Smooth muscle cell (in vitro differentiated cells): ENCODE data around the gene ASCL4. TPM values are rescaled to one million over a fixed set of nuclear protein-coding genes. Genes with fewer than 3 reads are reported as not detected.

Experiments used
- DNase-seq: peaks from one replicate; lab custom pipeline; 2025; ENCODE audit not compliant: unreplicated experiment; lab: John Stamatoyannopoulos, UW
- H2AFZ ChIP-seq: fragments of 200-600 bp; sonication (generic); 2 replicates; pipeline ENCODE4 v1.6.0; 2016; ENCODE audit warnings: antibody characterized with exemption, low read depth, mild to moderate bottlenecking
- H3F3A ChIP-seq: fragments of 200-600 bp; sonication (generic); 2 replicates; pipeline ENCODE4 v1.6.0; 2017; ENCODE audit warnings: antibody characterized with exemption, low read depth
- H3K27ac ChIP-seq: fragments of 200-600 bp; sonication (generic); 2 replicates; pipeline ENCODE4 v1.5.1; 2016; ENCODE audit warnings: low read depth, mild to moderate bottlenecking
- H3K27me3 ChIP-seq: fragments of 200-600 bp; sonication (generic); 2 replicates; pipeline ENCODE4 v1.6.1; 2016; ENCODE audit warnings: low read depth, mild to moderate bottlenecking
- H3K36me3 ChIP-seq: fragments of 200-600 bp; sonication (generic); 2 replicates; pipeline ENCODE4 v1.5.1; 2016; ENCODE audit warnings: low read depth
- H3K4me1 ChIP-seq: fragments of 200-600 bp; sonication (generic); 2 replicates; pipeline ENCODE4 v1.5.1; 2016; ENCODE audit warnings: low read depth
- H3K4me2 ChIP-seq: fragments of 200-600 bp; sonication (generic); 2 replicates; pipeline ENCODE4 v1.6.0; 2016; ENCODE audit warnings: mild to moderate bottlenecking
- H3K4me3 ChIP-seq: fragments of 200-600 bp; sonication (generic); 2 replicates; pipeline ENCODE4 v1.5.1; 2016; ENCODE audit warnings: mild to moderate bottlenecking
- H3K79me2 ChIP-seq: fragments of 200-600 bp; sonication (generic); 2 replicates; pipeline ENCODE4 v1.6.0; 2016; ENCODE audit warnings: low read depth, mild to moderate bottlenecking
- H3K9ac ChIP-seq: fragments of 200-600 bp; sonication (generic); 2 replicates; pipeline ENCODE4 v1.6.0; 2016; ENCODE audit warnings: low read depth
- H3K9me3 ChIP-seq: fragments of 200-600 bp; sonication (generic); replicated peaks from 2 replicates; pipeline ENCODE4 v1.5.1; 2016; ENCODE audit warnings: low read depth
- H4K20me1 ChIP-seq: fragments of 200-600 bp; sonication (generic); 2 replicates; pipeline ENCODE4 v1.6.0; 2016; ENCODE audit warnings: low read depth
- WGBS: methylation state at CpG from one replicate; pipeline ENCODE4 v1.1.7; 2016; ENCODE audit warnings: low lambda C conversion rate; 5-methylcytosine and 5-hydroxymethylcytosine counted together
- polyA plus RNA-seq: library from polyadenylated mRNA; unstranded; fragments of >200 nt; fragmentation: Nextera tagmentation; extraction: Ambion mirVana; gene quantifications from 2 replicates; pipeline ENCODE4 v1.2.1, GENCODE V29; 2016
- total RNA-seq: library from RNA; depleted of rRNA; stranded (reverse); fragments of >200 nt; gene quantifications from 2 replicates; pipeline ENCODE4 v1.2.3, GENCODE V29; 2014
- TF ChIP-seq, protein P1 (sequence below): fragments of 200-600 bp; sonication (generic); IDR thresholded peaks from 2 replicates; pipeline ENCODE4 v1.5.1; 2017; ENCODE audit warnings: borderline replicate concordance, mild to moderate bottlenecking, antibody characterized with exemption; ENCODE audit not compliant: insufficient read depth, poor library complexity, severe bottlenecking

ASCL4 gene
- total and polyA plus RNA-seq, 2 experiments from 2014 or later: not detected

DNA sequence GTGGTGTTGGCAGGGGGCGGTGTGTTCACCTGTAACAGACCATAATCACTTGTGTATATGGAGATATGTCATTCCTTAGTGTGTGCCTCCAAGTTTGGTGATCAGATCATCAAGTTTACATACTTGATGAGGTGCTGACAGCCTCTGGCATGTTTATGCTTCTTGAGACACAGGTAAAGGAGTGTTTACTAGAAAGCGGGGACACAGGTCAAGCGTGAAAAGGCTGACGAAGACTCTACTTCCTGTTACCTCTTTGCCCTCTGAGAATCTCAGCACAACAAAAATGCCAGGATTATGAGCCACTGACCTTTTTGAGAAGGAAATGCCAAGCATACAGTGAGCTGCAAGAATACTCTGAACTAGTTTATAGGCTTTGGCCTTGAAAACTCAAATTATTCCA lies 43.1 kb upstream of the ASCL4 start:
- H3K27ac ChIP-seq: no peak overlapping the region
- no peak overlapping the region for H2AFZ ChIP-seq
- no peaks in the 10 kb centered on the region for H3K27me3 ChIP-seq
- no peaks in the 10 kb centered on the region for H3K4me1 ChIP-seq
- H3F3A ChIP-seq: peaks cover 9% of the 10 kb centered on the region
- H4K20me1 ChIP-seq: no peaks in the 10 kb centered on the region
- H3K4me3 ChIP-seq: no peak overlapping the region
- 91% methylated on average over 4 of the region's 4 CpGs for WGBS
- no peaks in the 10 kb centered on the region for H3K9me3 ChIP-seq
- TF ChIP-seq, protein P1, sequence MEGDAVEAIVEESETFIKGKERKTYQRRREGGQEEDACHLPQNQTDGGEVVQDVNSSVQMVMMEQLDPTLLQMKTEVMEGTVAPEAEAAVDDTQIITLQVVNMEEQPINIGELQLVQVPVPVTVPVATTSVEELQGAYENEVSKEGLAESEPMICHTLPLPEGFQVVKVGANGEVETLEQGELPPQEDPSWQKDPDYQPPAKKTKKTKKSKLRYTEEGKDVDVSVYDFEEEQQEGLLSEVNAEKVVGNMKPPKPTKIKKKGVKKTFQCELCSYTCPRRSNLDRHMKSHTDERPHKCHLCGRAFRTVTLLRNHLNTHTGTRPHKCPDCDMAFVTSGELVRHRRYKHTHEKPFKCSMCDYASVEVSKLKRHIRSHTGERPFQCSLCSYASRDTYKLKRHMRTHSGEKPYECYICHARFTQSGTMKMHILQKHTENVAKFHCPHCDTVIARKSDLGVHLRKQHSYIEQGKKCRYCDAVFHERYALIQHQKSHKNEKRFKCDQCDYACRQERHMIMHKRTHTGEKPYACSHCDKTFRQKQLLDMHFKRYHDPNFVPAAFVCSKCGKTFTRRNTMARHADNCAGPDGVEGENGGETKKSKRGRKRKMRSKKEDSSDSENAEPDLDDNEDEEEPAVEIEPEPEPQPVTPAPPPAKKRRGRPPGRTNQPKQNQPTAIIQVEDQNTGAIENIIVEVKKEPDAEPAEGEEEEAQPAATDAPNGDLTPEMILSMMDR: no peak
- H3K4me2 ChIP-seq: no peak overlapping the region
- H3K36me3 ChIP-seq: peaks cover 7% of the 10 kb centered on the region
- H3K9ac ChIP-seq: no peak overlapping the region
- DNase-seq: no peak
- H3K79me2 ChIP-seq: no peaks in the 10 kb centered on the region

DNA sequence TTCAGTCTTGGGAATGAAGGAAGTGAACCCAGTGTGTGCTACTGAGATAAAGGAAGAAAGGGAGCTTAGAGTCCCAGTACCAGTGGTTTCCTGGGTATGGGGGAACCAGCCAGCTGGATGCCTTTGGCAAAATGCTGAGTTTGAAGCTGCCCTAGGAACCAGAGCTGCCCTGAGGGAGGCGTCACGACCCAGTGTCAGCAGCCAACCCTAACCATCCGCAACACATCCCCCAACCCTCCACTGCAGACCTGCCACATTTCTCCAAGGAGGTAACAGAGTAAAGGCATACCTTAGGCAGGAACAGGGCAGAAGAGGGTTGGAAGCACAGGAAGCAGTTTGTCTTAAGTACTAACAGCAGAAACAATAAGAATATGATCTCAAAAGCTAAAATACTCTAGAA lies 42.1 kb upstream of the ASCL4 start:
- H3F3A ChIP-seq: peaks cover 9% of the 10 kb centered on the region
- H3K79me2 ChIP-seq: no peaks in the 10 kb centered on the region
- no peak overlapping the region for H3K27ac ChIP-seq
- no peak overlapping the region for H3K4me2 ChIP-seq
- WGBS: 97% methylated on average over 3 of the region's 3 CpGs
- peaks cover 7% of the 10 kb centered on the region for H3K36me3 ChIP-seq
- H3K27me3 ChIP-seq: no peaks in the 10 kb centered on the region
- no peak for DNase-seq
- no peak overlapping the region for H3K4me3 ChIP-seq
- H4K20me1 ChIP-seq: no peaks in the 10 kb centered on the region
- no peak overlapping the region for H3K9ac ChIP-seq
- TF ChIP-seq, protein P1: no peak
- no peak overlapping the region for H2AFZ ChIP-seq
- H3K4me1 ChIP-seq: no peaks in the 10 kb centered on the region
- H3K9me3 ChIP-seq: no peaks in the 10 kb centered on the region

DNA sequence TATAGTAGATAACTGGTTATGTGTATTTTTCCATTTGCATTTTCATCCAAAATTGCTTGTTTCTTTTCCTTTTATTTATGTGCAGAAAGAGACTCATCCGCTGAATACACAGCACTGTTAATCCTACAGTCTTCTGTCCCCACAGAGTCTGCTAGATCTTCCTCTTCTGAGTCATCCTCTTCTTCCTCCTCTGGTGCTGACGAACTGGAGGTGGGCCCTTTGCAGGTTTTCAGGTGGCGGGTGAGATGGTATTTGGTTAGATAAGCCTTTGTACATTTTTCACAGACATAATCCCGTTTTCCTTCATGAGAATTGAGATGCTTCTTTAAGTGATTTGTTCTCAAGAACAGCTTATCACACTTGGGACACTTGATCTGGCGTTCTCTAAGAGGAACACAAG lies 40.4 kb upstream of the ASCL4 start:
- H3K36me3 ChIP-seq: peaks cover 7% of the 10 kb centered on the region
- TF ChIP-seq, protein P1: no peak
- WGBS: 94% methylated on average over 5 of the region's 5 CpGs
- no peak overlapping the region for H3K4me3 ChIP-seq
- H3K4me1 ChIP-seq: no peaks in the 10 kb centered on the region
- H2AFZ ChIP-seq: no peak overlapping the region
- H3K27ac ChIP-seq: no peak overlapping the region
- no peaks in the 10 kb centered on the region for H3K79me2 ChIP-seq
- H3K4me2 ChIP-seq: no peak overlapping the region
- H4K20me1 ChIP-seq: no peaks in the 10 kb centered on the region
- DNase-seq: no peak
- H3K27me3 ChIP-seq: no peaks in the 10 kb centered on the region
- H3K9me3 ChIP-seq: no peaks in the 10 kb centered on the region
- H3K9ac ChIP-seq: no peak overlapping the region
- H3F3A ChIP-seq: peaks cover 9% of the 10 kb centered on the region

DNA sequence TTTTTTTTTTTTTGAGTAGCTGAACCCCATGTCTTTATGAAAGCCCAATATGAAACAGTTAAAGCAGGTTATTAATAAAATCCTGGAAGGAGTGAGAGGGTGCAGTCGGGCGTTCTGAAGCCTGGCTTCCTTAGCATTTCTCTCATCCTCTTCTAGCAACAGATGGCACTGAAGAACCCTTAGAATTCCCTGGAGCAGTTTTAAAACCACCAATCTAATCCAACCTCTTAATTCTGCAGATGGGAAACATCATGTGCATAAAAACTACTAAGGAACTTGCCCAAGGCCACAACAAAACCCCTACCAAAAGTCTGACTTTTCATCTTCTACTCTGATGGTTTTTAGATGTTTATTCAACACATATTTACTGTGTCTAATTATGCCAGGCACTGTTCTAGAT lies 38.7 kb upstream of the ASCL4 start:
- TF ChIP-seq, protein P1: no peak
- H3K27ac ChIP-seq: no peak overlapping the region
- H3K9ac ChIP-seq: no peak overlapping the region
- H3K79me2 ChIP-seq: no peaks in the 10 kb centered on the region
- no peak overlapping the region for H3K4me2 ChIP-seq
- DNase-seq: no peak
- H3K27me3 ChIP-seq: no peaks in the 10 kb centered on the region
- peaks cover 6% of the 10 kb centered on the region for H3F3A ChIP-seq
- H3K4me1 ChIP-seq: no peaks in the 10 kb centered on the region
- H3K4me3 ChIP-seq: no peak overlapping the region
- no peaks in the 10 kb centered on the region for H3K9me3 ChIP-seq
- WGBS: 76% methylated on average over 2 of the region's 2 CpGs
- H4K20me1 ChIP-seq: no peaks in the 10 kb centered on the region
- H3K36me3 ChIP-seq: peaks cover 11% of the 10 kb centered on the region
- H2AFZ ChIP-seq: no peak overlapping the region
